HG03457 (cell line): ENCODE results near the gene TAF4.
"Not testable (repeated sequence)": the region's sequence is repeated elsewhere in the genome, so short reads cannot be mapped to it uniquely, and the experiment has no call there.

Experiments
- ATAC-seq: cut with Tn5 transposase; IDR thresholded peaks from one replicate; pipeline ENCODE4 v1.9.1; 2021; ENCODE audit warnings: moderate number of reproducible peaks; ENCODE audit not compliant: unreplicated experiment

TAF4 gene

DNA sequence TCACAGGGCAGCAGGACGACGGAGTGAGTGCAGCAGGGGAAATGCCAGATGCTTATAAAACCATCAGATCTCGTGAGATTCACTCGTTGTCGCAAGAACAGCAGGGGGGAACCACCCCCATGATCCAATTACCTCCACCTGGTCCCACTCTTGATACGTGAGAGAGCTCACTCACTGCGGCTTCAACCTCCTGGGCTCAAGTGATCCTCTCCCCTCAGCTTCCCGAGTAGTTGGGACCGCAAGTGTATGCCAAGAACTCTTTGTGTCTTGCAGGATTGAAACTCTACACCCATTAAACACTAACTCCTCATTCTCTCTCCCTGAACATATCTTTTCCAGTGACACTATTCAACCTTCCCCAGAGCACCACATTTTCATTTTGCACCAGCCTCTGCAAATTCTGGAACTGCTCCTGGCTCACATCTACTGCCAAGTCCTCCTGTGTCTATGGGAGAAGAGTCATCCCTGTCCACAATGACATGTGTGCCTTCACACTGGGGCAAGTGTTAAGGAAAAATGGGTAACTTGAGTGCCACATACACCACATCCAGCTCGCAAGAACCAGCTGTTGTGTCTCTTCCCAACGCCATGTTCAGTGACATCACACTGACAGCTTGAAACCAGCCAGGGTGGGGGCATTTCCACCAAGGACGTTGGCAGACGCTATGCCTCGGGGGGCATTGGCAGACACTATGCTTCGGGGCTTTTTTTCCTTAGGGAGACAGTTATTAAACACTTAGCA lies 14.7 kb upstream of the TAF4 start:
- ATAC-seq, result no peak

DNA sequence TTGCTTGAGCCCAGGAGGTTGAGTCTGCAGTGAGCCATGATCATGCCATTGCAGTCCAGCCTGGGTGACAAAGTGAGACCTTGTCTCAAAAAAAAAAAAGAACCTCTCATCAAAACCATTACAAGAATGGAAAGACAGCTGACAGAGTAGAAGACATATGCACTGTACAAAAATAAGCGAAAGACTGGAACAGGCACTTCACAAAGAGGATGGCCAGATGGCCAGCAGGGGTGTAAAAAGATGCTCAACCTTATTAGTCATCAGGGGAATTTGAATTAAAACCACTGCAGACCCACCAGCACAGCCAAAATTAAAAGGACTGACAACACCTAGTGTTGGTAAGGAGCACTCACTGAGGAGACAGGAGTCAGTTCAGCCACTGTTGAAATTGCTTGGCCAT lies 13.5 kb upstream of the TAF4 start:
- no peak for ATAC-seq

DNA sequence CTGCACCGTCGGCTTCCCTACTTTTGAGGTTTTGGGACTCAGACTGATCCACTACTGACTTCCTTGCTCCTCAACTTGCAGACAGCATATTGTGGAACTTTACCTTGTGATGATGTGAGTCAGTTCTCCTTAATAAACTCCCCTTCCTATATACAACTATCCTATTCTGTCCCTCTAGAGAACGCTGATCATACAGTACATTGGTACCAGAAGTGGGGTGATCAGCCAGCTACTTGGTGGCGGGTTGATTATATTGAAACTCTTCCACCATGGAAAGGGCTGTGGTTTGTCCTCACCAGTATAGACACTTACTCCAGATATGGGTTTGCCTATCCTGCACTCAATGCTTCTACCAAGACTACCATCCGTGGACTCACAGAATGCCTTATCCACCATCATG lies 7.6 kb upstream of the TAF4 start:
- ATAC-seq, result no peak

DNA sequence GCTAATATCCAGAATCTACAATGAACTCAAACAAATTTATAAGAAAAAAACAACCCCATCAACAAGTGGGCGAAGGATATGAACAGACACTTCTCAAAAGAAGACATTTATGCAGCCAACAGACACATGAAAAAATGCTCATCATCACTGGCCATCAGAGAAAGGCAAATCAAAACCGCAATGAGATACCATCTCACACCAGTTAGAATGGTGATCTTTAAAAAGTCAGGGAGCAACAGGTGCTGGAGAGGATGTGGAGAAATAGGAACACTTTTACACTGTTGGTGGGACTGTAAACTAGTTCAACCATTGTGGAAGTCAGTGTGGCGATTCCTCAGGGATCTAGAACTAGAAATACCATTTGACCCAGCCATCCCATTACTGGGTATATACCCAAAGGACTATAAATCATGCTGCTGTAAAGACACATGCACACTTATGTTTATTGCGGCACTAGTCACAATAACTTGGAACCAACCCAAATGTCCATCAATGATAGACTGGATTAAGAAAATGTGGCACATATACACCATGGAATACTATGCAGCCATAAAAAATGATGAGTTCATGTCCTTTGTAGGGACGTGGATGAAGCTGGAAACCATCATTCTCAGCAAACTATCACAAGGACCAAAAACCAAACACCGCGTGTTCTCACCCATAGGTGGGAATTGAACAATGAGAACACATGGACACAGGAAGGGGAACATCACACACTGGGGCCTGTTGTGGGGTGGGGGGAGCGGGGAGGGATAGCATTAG lies 6.2 kb upstream of the TAF4 start:
- not testable (repeated sequence) for ATAC-seq

DNA sequence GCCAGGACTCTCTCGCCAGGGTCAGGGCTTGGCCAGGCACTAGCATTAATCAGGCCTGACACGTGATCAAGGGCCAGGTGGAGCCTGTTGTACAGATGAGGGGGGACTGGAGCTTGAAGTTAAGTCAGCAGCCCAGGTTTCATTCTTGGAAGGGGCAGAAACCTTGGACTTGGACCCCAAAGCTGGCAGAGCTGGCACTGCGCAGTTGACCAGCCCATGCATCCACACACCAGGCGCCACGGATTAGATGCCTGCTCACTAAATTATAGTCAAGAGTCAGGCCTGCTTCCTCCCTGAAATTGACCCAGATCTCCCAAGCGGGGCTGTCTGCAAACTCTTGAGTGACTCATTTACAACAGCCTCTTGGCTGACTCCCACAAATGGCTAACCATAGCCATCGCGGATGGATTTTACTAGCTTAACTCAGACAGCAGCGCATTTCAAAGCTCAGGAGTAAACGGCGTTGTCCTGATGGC lies 4.1 kb upstream of the TAF4 start:
- no peak for ATAC-seq

DNA sequence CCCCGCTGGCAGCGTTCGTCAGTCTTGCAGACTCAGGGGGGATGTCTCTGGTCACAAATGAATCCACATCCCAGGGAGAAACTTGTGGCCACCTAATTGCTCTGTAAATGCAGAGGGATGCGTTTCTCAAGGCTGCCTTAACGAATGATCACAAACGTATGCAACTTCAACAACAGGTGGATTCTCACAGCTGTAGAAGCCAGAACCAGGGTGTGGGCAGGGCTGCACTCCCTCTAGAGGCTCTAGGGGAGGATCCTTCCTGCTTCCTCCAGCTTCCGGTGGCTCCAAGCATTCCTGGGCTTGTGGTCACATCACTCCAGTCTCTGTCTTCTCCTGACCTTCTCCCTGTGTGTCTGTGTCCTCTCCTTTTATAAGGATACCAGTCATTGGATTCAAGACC lies 3.3 kb upstream of the TAF4 start:
- ATAC-seq, result no peak

DNA sequence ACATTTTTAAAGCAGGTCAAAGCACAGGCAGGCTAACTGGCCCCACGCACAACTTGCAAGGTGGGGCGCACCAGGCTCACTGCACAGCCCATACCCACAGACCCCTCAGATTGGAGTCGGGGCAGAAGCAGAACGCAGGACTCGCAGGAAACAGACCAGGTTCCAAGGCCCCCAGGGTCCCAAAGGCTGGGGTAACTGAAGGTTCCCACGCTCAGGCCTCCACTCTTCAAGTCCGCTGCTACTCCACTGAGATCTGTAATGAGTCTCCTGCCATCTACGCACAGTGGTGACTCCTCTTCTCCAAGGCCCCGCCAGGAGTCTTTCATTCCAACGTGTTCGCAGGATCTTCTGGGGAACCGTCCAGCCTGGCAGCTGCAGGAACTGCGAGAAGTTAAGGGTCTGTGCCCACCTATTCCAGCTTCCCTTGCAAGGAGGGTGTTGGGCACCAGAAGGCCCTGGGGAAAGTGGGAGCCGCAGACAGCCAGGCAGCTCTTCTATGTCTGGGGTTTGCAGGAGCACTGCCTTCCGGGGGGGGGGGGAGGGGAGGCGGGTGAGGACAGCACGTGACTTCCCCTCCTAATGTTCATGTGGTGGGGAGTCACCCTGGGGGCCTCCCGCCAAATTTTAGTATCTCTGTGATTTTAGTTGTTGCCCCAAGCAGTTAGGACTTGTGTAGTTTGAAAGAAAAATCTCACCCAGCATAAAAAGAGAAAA lies 2.0 kb upstream of the TAF4 start:
- no peak for ATAC-seq

DNA sequence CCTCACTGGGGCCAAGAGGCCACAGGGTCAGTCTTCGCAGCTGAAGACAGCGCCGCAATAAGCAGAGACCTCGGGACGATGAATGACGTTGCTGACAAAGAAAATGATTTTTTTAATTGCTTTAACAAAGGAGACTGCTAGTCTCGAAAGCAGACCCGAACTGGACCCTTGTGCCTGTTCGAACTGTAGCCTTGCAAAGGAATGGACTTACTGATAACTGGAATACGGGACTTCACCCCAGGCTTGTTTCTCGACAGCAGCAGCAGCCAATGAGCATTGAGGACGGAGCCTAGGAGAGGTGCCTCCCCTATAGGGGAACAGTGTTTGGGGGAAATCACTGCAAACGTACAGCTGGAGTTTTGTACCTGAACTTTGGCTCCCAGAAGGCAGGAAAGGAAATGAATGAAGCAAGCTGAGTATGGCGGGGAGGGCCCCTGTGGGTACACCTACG lies 1.3 kb upstream of the TAF4 start:
- no peak for ATAC-seq

DNA sequence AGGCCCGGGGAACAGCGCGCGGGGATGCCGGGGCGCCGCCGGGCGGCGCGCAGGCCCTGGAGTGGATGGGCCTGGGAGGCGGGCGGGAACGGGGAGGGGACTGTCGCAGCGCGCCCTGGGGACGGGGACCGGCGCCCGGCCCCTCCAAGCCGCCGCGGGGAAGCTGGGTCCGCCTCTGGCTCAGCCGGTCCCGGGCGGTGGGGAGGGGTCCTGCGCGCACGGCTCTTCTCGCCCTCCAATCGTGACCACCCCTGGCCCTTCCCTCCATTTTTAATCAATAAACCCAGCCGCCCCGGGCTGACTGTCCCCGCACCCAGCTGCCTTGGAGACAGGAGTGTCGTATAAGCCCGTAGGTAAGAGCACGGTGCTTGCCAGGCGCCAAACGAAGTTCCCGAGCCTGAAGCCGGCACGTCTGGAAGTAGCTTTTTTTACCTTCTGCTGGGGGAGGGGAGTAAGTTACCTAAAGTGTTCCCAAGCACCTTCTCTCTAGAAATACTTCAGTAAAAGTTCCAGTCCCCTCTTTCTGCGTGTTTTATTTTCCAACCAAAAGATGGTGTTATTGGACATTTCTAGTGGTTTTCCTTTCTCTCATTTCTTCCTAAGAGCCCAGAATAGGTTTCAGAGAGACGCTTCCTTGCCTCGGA lies 780 bp upstream of the TAF4 start:
- ATAC-seq, result peak; percentile 25

DNA sequence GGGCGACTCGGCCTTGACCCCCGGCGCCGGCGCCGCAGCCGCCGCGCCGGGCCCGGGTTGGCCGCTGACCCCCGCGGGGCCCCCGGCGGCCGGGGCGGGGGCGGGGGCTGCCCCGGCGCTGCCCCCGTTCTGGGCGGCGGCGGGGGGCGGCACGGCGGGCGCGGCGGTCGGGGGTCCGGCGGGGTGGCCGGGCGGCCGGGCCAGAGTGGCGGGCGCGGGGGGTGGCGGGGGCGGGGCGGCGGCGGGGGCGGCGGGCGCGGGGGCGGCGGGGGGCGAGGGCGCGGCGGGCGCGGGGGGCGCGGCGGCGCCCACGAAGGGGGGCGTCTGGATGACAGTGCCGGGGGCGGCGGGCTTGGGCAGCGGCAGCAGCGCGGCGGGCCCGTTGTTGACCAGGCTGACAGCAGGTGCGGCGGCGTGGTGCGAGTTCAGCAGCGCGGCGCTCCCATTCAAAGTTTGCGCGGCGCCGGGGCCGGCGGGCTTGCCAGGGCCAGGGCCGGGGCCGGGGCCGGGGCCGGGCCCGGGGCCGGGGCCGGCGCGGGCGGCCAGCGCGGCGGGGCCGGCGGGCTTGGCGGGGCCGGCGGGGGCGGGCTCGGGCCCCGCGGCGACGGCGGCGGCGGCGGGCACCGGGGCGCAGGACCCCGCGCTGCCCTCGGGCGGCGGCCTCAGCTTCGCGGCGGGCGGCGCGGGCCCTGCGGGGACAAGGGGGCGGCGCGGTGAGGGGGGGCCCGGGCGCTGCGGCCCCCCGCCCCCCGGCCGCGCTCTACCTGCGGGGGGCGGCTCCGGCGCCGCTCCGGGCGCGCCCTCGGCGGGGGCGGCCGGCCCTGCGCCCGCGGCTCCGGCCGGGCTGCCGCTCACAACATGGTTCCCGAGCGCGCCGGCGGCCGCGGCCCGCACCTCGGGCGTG lies 659 bp downstream of the TAF4 start:
- peak; percentile 16 for ATAC-seq

DNA sequence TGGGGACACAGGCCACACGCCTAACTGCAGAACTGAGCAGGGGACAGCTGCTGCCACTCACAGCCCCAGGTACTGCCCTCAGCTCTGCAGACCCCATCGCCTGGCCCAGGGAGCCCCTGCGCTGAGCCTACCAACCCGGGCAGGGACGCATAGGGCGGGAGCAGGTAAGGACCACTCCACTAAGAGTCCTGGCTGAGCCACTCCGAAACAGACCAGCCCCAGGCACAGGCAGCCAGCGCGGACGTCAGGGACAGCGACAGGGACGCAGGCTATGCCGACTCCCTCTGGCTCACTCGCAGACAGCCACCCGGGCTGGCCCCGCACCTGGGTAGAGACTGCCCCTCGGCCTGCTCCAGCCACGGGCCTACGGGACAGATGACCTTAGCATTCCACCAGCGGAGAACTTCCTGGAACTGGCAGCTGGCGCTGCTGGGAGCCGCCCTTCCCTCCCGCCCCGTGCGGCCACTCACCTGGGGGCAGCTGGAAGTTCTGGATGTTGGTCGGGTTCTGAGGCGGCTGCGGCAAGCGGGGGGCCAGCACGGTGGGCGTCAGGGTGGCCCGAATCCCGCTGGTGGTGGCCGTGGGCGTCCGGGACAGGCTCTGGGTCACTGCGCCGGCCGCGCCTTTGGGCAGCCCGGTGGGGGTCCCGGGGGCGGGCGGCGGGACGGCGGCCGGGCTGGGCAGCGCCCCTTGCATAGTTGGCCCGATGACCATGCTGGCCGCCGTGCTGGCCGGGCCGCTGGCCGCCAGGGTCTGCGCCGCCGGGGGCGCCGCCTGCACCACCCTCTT lies 1.5 kb downstream of the TAF4 start:
- ATAC-seq, result no peak

DNA sequence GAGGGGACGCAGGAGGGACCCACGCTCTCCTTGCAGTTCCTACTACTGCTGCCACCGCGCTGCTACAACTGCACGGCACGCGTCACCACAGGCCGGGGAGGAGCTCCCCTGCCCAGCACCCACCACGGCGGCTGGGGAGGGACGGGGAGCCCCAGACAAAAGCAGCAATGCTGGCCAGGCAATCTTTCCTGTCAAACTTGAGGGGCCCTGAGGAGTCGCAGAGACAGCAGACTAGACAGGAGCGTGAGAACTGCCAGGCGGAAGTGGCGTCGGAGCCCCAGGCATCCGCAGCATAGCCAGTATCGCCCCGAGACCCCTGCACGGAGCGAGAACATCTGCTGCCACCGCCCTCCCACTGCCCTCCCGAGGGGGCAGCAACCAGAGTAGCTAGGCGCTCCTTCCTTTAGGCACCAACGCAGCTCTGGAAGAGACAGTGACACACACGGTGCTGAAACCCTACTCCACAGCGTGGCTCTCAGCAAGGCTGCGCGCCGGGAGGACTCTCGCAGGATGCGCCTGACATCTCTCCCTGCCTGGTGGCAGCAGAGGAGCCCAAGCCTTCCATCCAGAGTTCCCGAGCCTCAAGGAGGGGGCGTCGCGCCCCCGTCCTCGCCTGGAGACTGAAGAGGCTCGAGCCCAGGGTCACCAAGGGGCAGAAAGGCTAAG lies 2.2 kb downstream of the TAF4 start:
- no peak for ATAC-seq

DNA sequence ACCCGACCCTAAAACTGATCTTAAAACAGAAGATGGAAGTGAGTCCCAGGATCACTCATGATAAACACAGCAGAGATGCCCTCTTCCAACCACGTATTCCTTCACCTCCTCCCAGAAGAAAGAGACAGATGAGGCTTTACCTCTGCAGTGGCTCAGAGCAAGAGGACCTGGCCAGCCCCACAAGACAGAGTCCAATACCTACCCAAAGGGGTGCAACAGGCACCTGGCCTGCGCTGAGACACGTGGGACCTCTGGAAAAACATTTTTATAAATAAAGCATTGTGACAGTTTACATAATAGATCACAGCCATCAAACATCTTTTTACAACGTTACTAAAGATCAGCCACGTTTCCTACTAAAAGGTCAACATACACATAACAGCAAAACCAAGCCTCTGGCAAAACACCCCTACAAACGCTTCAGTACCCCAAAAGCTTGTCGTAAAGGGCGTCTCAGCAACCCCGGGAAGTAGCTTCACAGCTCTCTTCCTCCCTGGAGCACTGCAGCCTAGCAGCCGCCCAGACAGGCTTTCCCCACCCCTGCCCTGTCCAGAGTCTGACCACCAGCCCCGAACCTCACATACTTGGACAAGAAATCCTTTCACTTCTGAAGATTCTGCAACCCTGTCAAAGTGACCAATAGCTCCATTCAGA lies 2.9 kb downstream of the TAF4 start:
- ATAC-seq, result no peak

DNA sequence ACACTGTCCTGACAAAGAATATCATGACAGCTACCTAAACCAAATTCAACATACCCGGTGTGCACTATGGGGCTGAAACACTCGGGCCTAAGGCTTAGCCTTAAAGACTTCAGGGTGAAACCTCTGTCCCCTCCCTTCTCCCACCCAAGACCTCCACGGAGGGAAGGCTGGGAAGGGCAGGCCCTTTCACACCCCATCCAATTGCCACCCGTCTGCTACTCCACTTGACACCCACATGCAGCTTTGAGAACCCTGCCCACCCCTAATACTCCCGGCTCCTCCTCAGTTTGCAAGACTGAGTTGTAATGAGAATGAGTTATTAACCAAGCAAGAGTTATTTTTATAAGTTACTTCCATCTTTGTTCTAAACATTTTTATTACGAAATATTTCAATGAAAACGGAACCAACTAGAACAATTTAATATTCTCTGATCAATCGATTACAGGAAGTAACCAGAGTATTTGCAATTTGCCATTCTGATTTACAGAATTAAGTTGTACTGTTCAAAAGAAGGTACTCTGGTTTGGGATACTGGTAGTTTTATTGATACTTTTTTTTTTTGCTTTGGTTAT lies 3.7 kb downstream of the TAF4 start:
- ATAC-seq, result no peak

DNA sequence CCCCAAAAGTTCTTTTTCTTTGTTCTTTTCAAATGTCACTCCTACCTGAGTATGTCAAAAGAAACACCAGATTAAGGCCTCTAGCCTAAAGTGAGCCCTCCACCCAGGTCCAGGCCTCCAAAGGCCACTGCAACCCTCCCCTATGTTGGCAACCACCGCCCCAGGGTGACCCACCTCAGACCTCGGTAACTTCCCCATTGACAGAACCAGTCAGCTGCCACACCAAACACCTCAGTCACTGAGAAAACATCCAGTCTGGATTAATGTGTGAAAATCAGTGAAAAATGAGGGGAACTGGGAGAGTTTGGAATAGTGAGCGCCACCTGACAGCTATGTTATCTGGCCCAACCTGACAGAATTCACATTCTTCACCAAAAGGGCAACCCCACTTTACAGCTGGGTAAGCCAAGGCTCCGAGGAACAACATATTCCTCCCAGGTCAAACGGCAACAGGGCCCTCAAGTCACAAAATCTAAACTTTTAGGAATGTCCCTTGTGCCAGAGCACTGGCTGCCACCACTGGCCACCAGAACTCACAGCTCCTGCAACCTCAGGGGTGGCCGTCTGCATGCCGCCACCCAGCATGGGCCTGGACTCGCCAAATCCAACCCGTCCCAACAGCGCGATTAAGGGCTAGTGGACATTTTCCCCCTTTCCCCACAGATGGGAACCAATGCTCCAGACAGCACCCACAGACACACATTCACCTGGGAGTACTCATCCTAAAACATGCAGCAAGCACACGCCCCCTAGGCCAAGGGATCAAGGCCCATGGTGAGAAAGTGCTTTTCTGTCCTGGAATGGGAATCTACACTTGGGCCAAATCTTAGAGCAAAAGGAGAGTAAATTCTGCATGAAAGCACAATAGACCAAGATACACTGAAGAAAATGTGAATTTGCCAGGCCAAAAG lies 4.8 kb downstream of the TAF4 start:
- no peak for ATAC-seq

DNA sequence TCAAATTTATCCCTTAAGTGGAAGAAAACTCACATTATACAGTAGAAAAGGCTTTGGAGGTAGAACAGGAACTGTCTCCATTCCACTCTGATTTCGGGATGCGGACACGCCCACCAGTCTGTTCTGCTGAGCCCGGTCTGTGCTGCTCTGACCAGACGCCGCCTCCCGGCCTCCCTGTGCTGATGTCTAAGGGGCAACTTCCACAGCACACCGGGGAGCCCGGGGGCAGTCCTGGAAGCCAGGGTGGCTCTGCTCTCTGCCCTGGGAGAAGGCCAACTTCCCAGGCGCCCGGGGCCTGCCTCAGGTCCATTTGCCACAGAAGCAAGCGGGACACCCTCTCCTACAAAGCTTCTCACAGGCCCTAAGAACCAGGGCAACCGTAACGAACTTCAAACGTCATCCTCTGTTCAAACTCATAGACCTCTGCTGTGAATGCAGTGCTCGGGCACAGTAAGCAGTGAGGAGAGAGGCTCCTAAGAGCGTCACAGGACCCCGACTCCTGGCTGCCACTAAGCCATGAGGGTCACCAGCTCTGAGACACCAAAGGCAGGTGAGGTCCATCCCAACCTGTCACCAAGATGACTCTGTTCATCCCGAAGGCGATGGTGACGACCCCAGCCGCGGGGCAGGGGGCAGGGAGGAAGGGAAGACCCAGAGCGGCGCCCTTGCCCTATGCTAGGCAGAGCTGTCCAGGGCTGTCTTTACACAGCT lies 5.6 kb downstream of the TAF4 start:
- ATAC-seq, result no peak
